Mucosa of gallbladder (tissue), 1 donor: ENCODE results near the gene SORCS3. TPM values are rescaled to one million over a fixed set of nuclear protein-coding genes. Genes with fewer than 3 reads are reported as not detected.
"Not testable (repeated sequence)": the region's sequence is repeated elsewhere in the genome, so short reads cannot be mapped to it uniquely, and the experiment has no call there.

Experiments used
- DNase-seq: peaks from one replicate; pipeline ENCODE4 v3.0.0-alpha.2; 2020; ENCODE audit warnings: low spot score
- total RNA-seq: library from RNA; stranded (reverse); gene quantifications from one replicate; pipeline ENCODE4 v1.2.1, GENCODE V29; 2021
- donor health status: DM: no; HTN: no; CAD: no.

SORCS3 gene
- total RNA-seq, 1 donor from 2014 or later: 0.17 TPM

- DNase-seq: no peak
Observed at GRCh38 chr10:104690101-104690500, 49.0 kb downstream of the SORCS3 start.

GRCh38 chr10:104690959-104691358, 49.9 kb downstream of the SORCS3 start:
- DNase-seq: no peak

GRCh38 chr10:104694074-104694473, 53.0 kb downstream of the SORCS3 start:
- no peak for DNase-seq

- not testable (repeated sequence) for DNase-seq
Observed at GRCh38 chr10:104703262-104703661, 62.2 kb downstream of the SORCS3 start.

- no peak for DNase-seq
Observed at GRCh38 chr10:104706886-104707285, 65.8 kb downstream of the SORCS3 start.

GRCh38 chr10:104707602-104708459, 66.7 kb downstream of the SORCS3 start:
- DNase-seq: no peak

GRCh38 chr10:104711302-104711721, 70.2 kb downstream of the SORCS3 start:
- DNase-seq: no peak

- not testable (repeated sequence) for DNase-seq
Observed at GRCh38 chr10:104730593-104730992, 89.5 kb downstream of the SORCS3 start.

- no peak for DNase-seq
Observed at GRCh38 chr10:104731192-104731591, 90.1 kb downstream of the SORCS3 start.

GRCh38 chr10:104732222-104732621, 91.1 kb downstream of the SORCS3 start:
- DNase-seq: no peak

- DNase-seq: no peak
Observed at GRCh38 chr10:104734433-104734832, 93.3 kb downstream of the SORCS3 start.

- DNase-seq: no peak
Observed at GRCh38 chr10:104735036-104735756, 94.1 kb downstream of the SORCS3 start.

GRCh38 chr10:104735757-104736391, 94.8 kb downstream of the SORCS3 start:
- DNase-seq: no peak

- DNase-seq: no peak
Observed at GRCh38 chr10:104741127-104741526, 100.0 kb downstream of the SORCS3 start.

GRCh38 chr10:104744052-104744451, 103.0 kb downstream of the SORCS3 start:
- no peak for DNase-seq

GRCh38 chr10:104750291-104750690, 109.2 kb downstream of the SORCS3 start:
- DNase-seq: no peak

GRCh38 chr10:104762793-104763192, 121.7 kb downstream of the SORCS3 start:
- no peak for DNase-seq

GRCh38 chr10:104766341-104766740, 125.3 kb downstream of the SORCS3 start:
- no peak for DNase-seq

GRCh38 chr10:104767282-104767681, 126.2 kb downstream of the SORCS3 start:
- DNase-seq: no peak

GRCh38 chr10:104767745-104768144, 126.7 kb downstream of the SORCS3 start:
- DNase-seq: no peak

- DNase-seq: no peak
Observed at GRCh38 chr10:104773105-104773504, 132.0 kb downstream of the SORCS3 start.

GRCh38 chr10:104774234-104774633, 133.1 kb downstream of the SORCS3 start:
- DNase-seq: no peak
